ENCODE results near the gene CHAF1A.

The CHAF1A gene

GRCh38 chr19:4464815-4465581, 62.6 kb downstream of the CHAF1A start:
- no peak for DNase-seq
- TF ChIP-seq, protein P1, sequence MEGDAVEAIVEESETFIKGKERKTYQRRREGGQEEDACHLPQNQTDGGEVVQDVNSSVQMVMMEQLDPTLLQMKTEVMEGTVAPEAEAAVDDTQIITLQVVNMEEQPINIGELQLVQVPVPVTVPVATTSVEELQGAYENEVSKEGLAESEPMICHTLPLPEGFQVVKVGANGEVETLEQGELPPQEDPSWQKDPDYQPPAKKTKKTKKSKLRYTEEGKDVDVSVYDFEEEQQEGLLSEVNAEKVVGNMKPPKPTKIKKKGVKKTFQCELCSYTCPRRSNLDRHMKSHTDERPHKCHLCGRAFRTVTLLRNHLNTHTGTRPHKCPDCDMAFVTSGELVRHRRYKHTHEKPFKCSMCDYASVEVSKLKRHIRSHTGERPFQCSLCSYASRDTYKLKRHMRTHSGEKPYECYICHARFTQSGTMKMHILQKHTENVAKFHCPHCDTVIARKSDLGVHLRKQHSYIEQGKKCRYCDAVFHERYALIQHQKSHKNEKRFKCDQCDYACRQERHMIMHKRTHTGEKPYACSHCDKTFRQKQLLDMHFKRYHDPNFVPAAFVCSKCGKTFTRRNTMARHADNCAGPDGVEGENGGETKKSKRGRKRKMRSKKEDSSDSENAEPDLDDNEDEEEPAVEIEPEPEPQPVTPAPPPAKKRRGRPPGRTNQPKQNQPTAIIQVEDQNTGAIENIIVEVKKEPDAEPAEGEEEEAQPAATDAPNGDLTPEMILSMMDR (IDR thresholded peaks at IDR 0.05; ENCODE audit: low read depth, low read length), result no peak
- H3K27me3 ChIP-seq (ENCODE audit: insufficient read depth, low read depth, severe bottlenecking), result no peaks in the 10 kb centered on the region
- no peaks in the 10 kb centered on the region for H3K36me3 ChIP-seq
- H3K27ac ChIP-seq, result no peak overlapping the region
- H3K4me3 ChIP-seq (ENCODE audit: low read depth, low read length), result no peak overlapping the region
- H3K9me3 ChIP-seq (ENCODE audit: severe bottlenecking), result no peaks in the 10 kb centered on the region

DNA sequence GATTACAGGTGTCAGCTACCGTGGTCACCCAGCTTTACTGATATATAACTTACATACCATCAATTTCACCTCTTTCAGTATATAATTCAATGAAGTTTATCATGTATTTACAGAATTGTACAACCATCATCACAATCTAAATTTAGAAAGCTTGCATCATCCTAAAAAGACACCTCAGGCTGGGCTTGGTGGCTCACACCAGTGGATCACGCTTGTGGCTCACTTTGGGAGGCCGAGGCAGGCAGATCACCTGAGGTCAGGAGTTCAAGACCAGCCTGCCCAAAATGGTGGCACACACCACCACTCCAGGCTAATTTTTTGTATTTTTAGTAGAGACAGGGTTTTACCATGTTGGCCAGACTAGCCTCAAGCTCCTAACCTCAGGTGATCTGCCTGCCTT, 65.4 kb downstream of the CHAF1A start:
- no peaks in the 10 kb centered on the region for H3K27me3 ChIP-seq (ENCODE audit: insufficient read depth, low read depth, severe bottlenecking)
- TF ChIP-seq, protein P1 (IDR thresholded peaks at IDR 0.05; ENCODE audit: low read depth, low read length), result no peak
- no peaks in the 10 kb centered on the region for H3K36me3 ChIP-seq
- DNase-seq, result no peak
- no peaks in the 10 kb centered on the region for H3K9me3 ChIP-seq (ENCODE audit: severe bottlenecking)
- no peak overlapping the region for H3K4me3 ChIP-seq (ENCODE audit: low read depth, low read length)
- no peak overlapping the region for H3K27ac ChIP-seq

- no peaks in the 10 kb centered on the region for H3K27me3 ChIP-seq (ENCODE audit: insufficient read depth, low read depth, severe bottlenecking)
Measured at GRCh38 chr19:4471403-4472173, 69.1 kb downstream of the CHAF1A start.

DNA sequence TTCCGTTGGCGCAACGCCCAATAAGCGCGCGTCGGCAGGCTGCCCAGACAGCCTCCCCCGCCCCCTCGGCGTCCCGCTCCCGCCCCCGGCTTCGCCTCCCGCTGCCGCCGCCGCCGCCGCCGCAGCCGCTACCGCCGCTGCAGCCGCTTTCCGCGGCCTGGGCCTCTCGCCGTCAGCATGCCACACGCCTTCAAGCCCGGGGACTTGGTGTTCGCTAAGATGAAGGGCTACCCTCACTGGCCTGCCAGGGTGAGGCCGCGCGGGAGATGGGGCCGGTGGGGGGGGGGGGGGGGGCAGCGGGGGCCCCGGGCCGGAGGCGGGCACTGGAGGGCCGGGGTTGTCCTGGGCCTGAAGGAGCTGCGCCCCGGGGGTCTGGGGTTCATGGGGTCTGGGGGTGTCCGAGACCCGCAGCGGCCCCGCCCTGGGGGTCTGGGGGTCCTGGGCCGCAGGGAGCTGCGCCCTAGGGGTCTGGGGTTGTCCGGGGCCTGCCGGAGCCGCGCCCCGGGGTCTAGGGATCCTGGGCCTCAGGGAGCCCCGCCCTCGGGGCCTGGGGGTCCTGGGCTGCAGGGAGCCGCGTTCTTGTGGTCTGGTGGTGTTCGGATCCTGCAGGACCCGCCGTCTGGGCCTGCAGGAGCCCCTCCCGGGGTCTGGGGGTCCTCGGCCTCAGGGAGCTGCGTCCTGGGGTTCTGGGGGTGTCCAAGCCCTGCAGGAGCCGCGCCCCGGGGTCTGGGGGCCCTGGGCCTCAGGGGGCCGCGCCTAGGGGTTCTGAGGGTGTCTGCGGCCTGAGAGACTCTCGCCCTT, 69.9 kb downstream of the CHAF1A start, which contains the start of gene HDGFL2:
Gene HDGFL2 (plus strand): TSS at position 124 of the 801 bp plus-strand sequence. CDS start 54 bp downstream, at position 178.
- H3K9me3 ChIP-seq (ENCODE audit: severe bottlenecking), result no peaks in the 10 kb centered on the region
- peak within 1 kb of the TSS; percentile 87 for H3K27ac ChIP-seq
- TF ChIP-seq, protein P1 (IDR thresholded peaks at IDR 0.05; ENCODE audit: low read depth, low read length), result no peak
- peaks cover 19% of the 10 kb centered on the region for H3K36me3 ChIP-seq
- no peak for DNase-seq
- H3K4me3 ChIP-seq (ENCODE audit: low read depth, low read length), result peak within 1 kb of the TSS; percentile 89
- H3K27me3 ChIP-seq (ENCODE audit: insufficient read depth, low read depth, severe bottlenecking), result no peaks in the 10 kb centered on the region

More at GRCh38 chr19:4471403-4472173, 69.1 kb downstream of the CHAF1A start:
- peak; percentile 99 for DNase-seq
- Histone ChIP-seq H3K36me3 (peaks cover 11% of the 10 kb centered on the region), H3K27ac (peak overlapping the region; percentile 87), H3K9me3 (ENCODE audit: severe bottlenecking) (no peaks in the 10 kb centered on the region), H3K4me3 (ENCODE audit: low read depth, low read length) (peak overlapping the region; percentile 61)
- TF ChIP-seq, protein P1 (IDR thresholded peaks at IDR 0.05; ENCODE audit: low read depth, low read length), result no peak

GRCh38 chr19:4473011-4473762, 70.7 kb downstream of the CHAF1A start:
- TF ChIP-seq, protein P1 (IDR thresholded peaks at IDR 0.05; ENCODE audit: low read depth, low read length), result no peak
- H3K9me3 ChIP-seq (ENCODE audit: severe bottlenecking), result no peaks in the 10 kb centered on the region
- peak overlapping the region; percentile 67 for H3K27ac ChIP-seq
- H3K27me3 ChIP-seq (ENCODE audit: insufficient read depth, low read depth, severe bottlenecking), result no peaks in the 10 kb centered on the region
- H3K4me3 ChIP-seq (ENCODE audit: low read depth, low read length), result peak overlapping the region; percentile 89
- DNase-seq, result no peak
- H3K36me3 ChIP-seq, result peaks cover 23% of the 10 kb centered on the region

Measured in WERI-Rb-1 (cell line).